HepG2 (cell line): ENCODE results near the gene ELMOD3. TPM values are rescaled to one million over a fixed set of nuclear protein-coding genes. Genes with fewer than 3 reads are reported as not detected.

Source experiments
- ATAC-seq: fragments of 200-7000 bp; cut with Tn5 transposase; 3 replicates; pipeline ENCODE4 v1.9.1; 2020; ENCODE audit warnings: mild to moderate bottlenecking, moderate library complexity
- BruUV-seq: library from RNA; stranded (reverse); fragments of 400-500 nt; replicated peaks from 2 replicates; lab custom pipeline; 2021; lab: Mats Ljungman, UMichigan
- CTCF ChIA-PET: fragments of 300-600 bp; formaldehyde crosslinking; extraction: SDS; loops from one replicate; lab custom pipeline; 2021; ENCODE audit warnings: low total read pairs, inconsistent platforms, low intra/inter-chr PET ratio; lab: Yijun Ruan, JAX
- POLR2A ChIA-PET: fragments of 350-600 bp; sonication (Branson Sonifier 250); formaldehyde crosslinking; loops from one replicate; lab custom pipeline; 2020; ENCODE audit warnings: antibody characterized with exemption, inconsistent platforms; lab: Yijun Ruan, JAX
- DNase-seq: peaks from one replicate; pipeline ENCODE4 v3.0.0-alpha.2; 2015; ENCODE audit warnings: low spot score
- FAIRE-seq: peaks from 3 replicates; lab custom pipeline; 2011; peaks lifted over from hg19 to GRCh38; lab: Jason Lieb, UNC
- H2AFZ ChIP-seq: one replicate; pipeline ENCODE4 v1.6.1; 2011; ENCODE audit warnings: low read length, inconsistent platforms
- H3K27ac ChIP-seq: fragments of 300-600 bp; 3 replicates; pipeline ENCODE4 v1.8.0; 2011; ENCODE audit warnings: mixed run types, mild to moderate bottlenecking, mixed read lengths, low read length, inconsistent platforms; ENCODE audit not compliant: insufficient read depth; ENCODE audit errors: extremely low read length
- H3K27me3 ChIP-seq, 2 experiments: fragments of 200-600 bp in 1 of 2; 2 replicates in 1 of 2; 3 replicates in 1 of 2; pipeline versions ENCODE4 v1.6.0 to v1.8.0; 2011; ENCODE audit warnings: low read length in 2 of 2, mild to moderate bottlenecking in 2 of 2, moderate library complexity in 2 of 2, inconsistent platforms in 1 of 2; ENCODE audit not compliant: insufficient read depth in 2 of 2, control insufficient read depth in 1 of 2
- H3K36me3 ChIP-seq, 2 experiments: fragments of 200-600 bp in 1 of 2; replicated peaks in 1 of 2; 2 replicates in 1 of 2; 3 replicates in 1 of 2; pipeline versions ENCODE4 v1.5.1 to v1.8.0; 2011; ENCODE audit warnings: low read length in 2 of 2, inconsistent platforms in 1 of 2; ENCODE audit not compliant: insufficient read depth in 2 of 2, control insufficient read depth in 1 of 2
- H3K4me1 ChIP-seq: 2 replicates; pipeline ENCODE4 v1.5.1; 2012; ENCODE audit warnings: low read length, inconsistent platforms; ENCODE audit not compliant: insufficient read depth
- H3K4me2 ChIP-seq: 2 replicates; pipeline ENCODE4 v1.6.0; 2011; ENCODE audit warnings: low read depth, low read length, inconsistent platforms
- H3K4me3 ChIP-seq, 3 experiments: fragments of 200-600 bp in 1 of 3; sonication (generic), shearing (Covaris generic) in 1 of 3; replicated peaks in 1 of 3; 2 replicates each; pipeline ENCODE4 v1.5.1; 2011 to 2016; ENCODE audit warnings: low read length in 3 of 3, inconsistent platforms in 2 of 3, low read depth in 2 of 3, mild to moderate bottlenecking in 2 of 3, control low read depth in 1 of 3, mixed read lengths in 1 of 3; ENCODE audit not compliant: insufficient read depth in 1 of 3
- H3K79me2 ChIP-seq: one replicate; pipeline ENCODE4 v1.6.1; 2011; ENCODE audit warnings: low read length, inconsistent platforms; ENCODE audit not compliant: insufficient read depth
- H3K9ac ChIP-seq: 2 replicates; pipeline ENCODE4 v1.6.0; 2011; ENCODE audit warnings: mild to moderate bottlenecking, low read depth, low read length, inconsistent platforms; ENCODE audit not compliant: insufficient read depth
- H3K9me3 ChIP-seq: 2 replicates; pipeline ENCODE4 v1.5.1; 2012; ENCODE audit warnings: mild to moderate bottlenecking, low read length
- H4K20me1 ChIP-seq: 2 replicates; pipeline ENCODE4 v1.6.0; 2011; ENCODE audit warnings: inconsistent platforms, mild to moderate bottlenecking, low read length, moderate library complexity; ENCODE audit not compliant: insufficient read depth
- KDM5B ChIP-seq: sonication (generic); formaldehyde crosslinking; IDR thresholded peaks from 2 replicates; pipeline ENCODE4 v1.4.0; 2020; ENCODE audit warnings: missing genetic modification reagents, mild to moderate bottlenecking, borderline replicate concordance
- MAFK ChIP-seq, 2 experiments: IDR thresholded peaks in 1 of 2; conservative IDR thresholded peaks in 1 of 2; 2 replicates each; pipeline ENCODE4 v1.6.1; 2011; ENCODE audit warnings: improper control_type of control experiment in 2 of 2, low read length in 2 of 2
- MLLT10 ChIP-seq: sonication (generic); formaldehyde crosslinking; IDR thresholded peaks from 2 replicates; pipeline ENCODE4 v1.4.0; 2020; ENCODE audit warnings: missing genetic modification reagents
- SMC3 ChIP-seq: IDR thresholded peaks from 2 replicates; pipeline ENCODE4 v1.6.1; 2011; ENCODE audit warnings: low read length, improper control_type of control experiment
- TOPORS ChIP-seq: sonication (generic); formaldehyde crosslinking; IDR thresholded peaks from 2 replicates; pipeline ENCODE4 v1.8.0; 2023; ENCODE audit warnings: mild to moderate bottlenecking, missing genetic modification reagents
- ZMYM3 ChIP-seq: sonication (generic); formaldehyde crosslinking; IDR thresholded peaks from 2 replicates; pipeline ENCODE4 v1.5.1; 2020; ENCODE audit warnings: mild to moderate bottlenecking, missing genetic modification reagents
- ZNF292 ChIP-seq: sonication (generic); formaldehyde crosslinking; IDR thresholded peaks from 2 replicates; pipeline ENCODE4 v1.8.1; 2022; ENCODE audit warnings: mild to moderate bottlenecking, low read depth, missing genetic modification reagents, borderline replicate concordance
- ZNF33A ChIP-seq: sonication (generic); formaldehyde crosslinking; IDR thresholded peaks from 2 replicates; pipeline ENCODE4 v1.5.1; 2020; ENCODE audit warnings: missing genetic modification reagents, mild to moderate bottlenecking, moderate library complexity, borderline replicate concordance
- ZNF446 ChIP-seq: sonication (generic); formaldehyde crosslinking; IDR thresholded peaks from 2 replicates; pipeline ENCODE4 v1.5.0; 2020; ENCODE audit warnings: mild to moderate bottlenecking, missing genetic modification reagents
- ZNF7 ChIP-seq: IDR thresholded peaks from 2 replicates; pipeline ENCODE4 v1.6.1; 2016; ENCODE audit warnings: missing biosample characterization, missing genetic modification reagents
- WGBS: methylation state at CpG from one replicate; pipeline ENCODE4 v1.1.6; 2017; ENCODE audit warnings: low lambda C conversion rate; 5-methylcytosine and 5-hydroxymethylcytosine counted together
- in situ Hi-C: cut with HindIII; loops from 2 replicates; pipeline ENCODE4 v1.10.0; 2017; ENCODE audit warnings: low pct_unique_long_range_greater_than_20kb; ENCODE audit not compliant: extremely low pct_ligation_motif_present
- intact Hi-C: fragments of 100-400 bp; cut with micrococcal nuclease; formaldehyde crosslinking; loops from one replicate; pipeline ENCODE4 v1.10.0; 2022; ENCODE audit not compliant: unreplicated experiment
- polyA plus RNA-seq, 8 experiments: library from polyadenylated mRNA; depleted of rRNA in 3 of 8; stranded (reverse) in 7 of 8; unstranded in 1 of 8; fragments of >200 nt; fragmentation: Illumina TruSeq in 4 of 8; extraction: Trizol in 4 of 8; gene quantifications; 2 replicates each; pipeline versions ENCODE4 v1.2.1 to v1.2.3, GENCODE V29; 2011 to 2016; ENCODE audit warnings: low read depth in 4 of 8, missing spikeins in 1 of 8, mixed read lengths in 1 of 8; ENCODE audit not compliant: insufficient read depth in 1 of 8
- total RNA-seq, 5 experiments: library from RNA; depleted of rRNA; stranded (reverse); fragments of >200 nt; fragmentation: Illumina TruSeq; extraction: Trizol; gene quantifications; 2 replicates each; pipeline ENCODE4 v1.2.3, GENCODE V29; 2016; ENCODE audit warnings: low read depth in 1 of 5
- TF ChIP-seq, protein P1 (sequence below): sonication (generic); formaldehyde crosslinking; IDR thresholded peaks from 2 replicates; pipeline ENCODE4 v1.4.0; 2020; ENCODE audit warnings: missing genetic modification reagents, borderline replicate concordance
- TF ChIP-seq, protein P2 (sequence below): sonication (generic); formaldehyde crosslinking; IDR thresholded peaks from 2 replicates; pipeline ENCODE4 v1.4.0; 2020; ENCODE audit warnings: low read depth, mild to moderate bottlenecking, missing genetic modification reagents

ELMOD3 gene
- total and polyA plus RNA-seq, 2 of the 13 experiments (the other 11 are each of a cell fraction or from before 2014, with no cell fraction given), result 13.3 to 19.5 TPM

DNA sequence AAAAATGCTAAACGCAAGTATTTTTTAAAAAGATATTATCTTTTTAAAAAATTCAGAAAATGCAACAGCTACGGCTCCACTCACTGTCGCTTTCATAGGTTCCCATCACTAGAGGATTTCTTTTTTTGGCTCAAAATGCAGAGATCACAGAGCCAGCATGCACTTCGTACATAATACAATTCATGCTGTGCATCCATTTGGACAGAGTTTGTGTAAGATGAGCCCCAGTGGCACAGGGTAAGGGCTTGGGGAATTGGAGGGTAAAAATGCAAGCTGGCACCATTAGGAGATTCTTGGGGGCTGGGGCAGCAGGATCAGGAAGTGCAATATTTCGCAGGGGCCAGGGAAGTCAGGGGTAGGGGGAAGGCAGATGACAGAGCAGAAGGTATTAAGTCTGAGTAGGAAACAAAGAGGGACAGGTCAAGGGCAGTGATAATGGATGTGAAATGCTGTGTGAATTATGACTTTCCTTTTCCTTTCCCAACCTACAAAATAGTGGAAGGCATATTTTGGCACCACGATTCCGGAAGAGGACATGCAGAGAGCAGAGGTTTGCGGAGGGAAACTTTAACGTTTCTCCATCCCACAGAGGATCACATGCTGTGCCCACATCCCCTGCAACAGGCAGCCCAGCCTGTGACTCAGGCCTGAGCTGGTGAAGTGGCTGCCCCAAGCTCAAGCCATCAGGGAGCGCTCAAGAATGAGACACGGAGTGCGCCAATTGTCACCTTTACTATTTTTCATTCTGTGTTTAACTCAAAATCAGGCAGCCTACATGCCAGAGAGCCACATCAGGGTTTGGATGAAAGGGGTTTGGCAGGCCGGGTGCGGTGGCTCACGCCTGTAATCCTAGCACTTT lies 50.9 kb downstream of the ELMOD3 start:
- intact Hi-C loops, result loop anchor here (2.0 kb wide), 1 partner anchor 15 kb away; no protein-coding TSS in a partner anchor
- Histone ChIP-seq H3K4me1 (peaks cover 38% of the 10 kb centered on the region), H3K9me3 (no peaks in the 10 kb centered on the region), H3K27ac (no peak overlapping the region), H4K20me1 (no peaks in the 10 kb centered on the region), H2AFZ (peak overlapping the region; percentile 10), H3K4me2 (peak overlapping the region; percentile 69), H3K27me3 (no peaks in the 10 kb centered on the region), H3K4me3 (peak overlapping the region in 1 of 3 experiments; percentile 27; a peak in 3 of 6 replicates), H3K79me2 (no peaks in the 10 kb centered on the region), H3K36me3 (no peaks in the 10 kb centered on the region), H3K9ac (0 out of 2 replicates have a peak overlapping the region, but pooled peaks have one; percentile 13)
- 21% methylated on average over 15 of the region's 15 CpGs for WGBS
- POLR2A ChIA-PET, result interaction anchor here (1.2 to 1.6 kb wide), 3 partner anchors 13 to 133 kb away, joined by 3 to 5 read pairs (median 5); partner anchors contain the start of genes MAT2A and SH2D6
- peak; percentile 46 for ATAC-seq
- DNase-seq, result no peak
- BruUV-seq, result no TSS peak
- peak; percentile 61 for FAIRE-seq
- in situ Hi-C loops, result no loop called here
- CTCF ChIA-PET, result no interaction called here
- TF ChIP-seq KDM5B (CRISPR knock-in tag) (0 out of 2 replicates have a peak, but pooled peaks have one; percentile 58), MAFK (conservative IDR thresholded peaks at IDR 0.05 in 1 of 2, IDR thresholded peaks at IDR 0.05 in 1 of 2; ENCODE audit: low read length in 2 of 2) (peak; percentile 20 to 43; a peak in 2 of 4 replicates), ZNF7 (CRISPR knock-in tag) (0 out of 2 replicates have a peak, but pooled peaks have one; percentile 5), ZNF292 (peak; percentile 46; the same call in 1 of the 2 replicates), MLLT10 (CRISPR knock-in tag) (no peak), ZMYM3 (CRISPR knock-in tag) (peak; percentile 30; the same call in 1 of the 2 replicates), TOPORS (CRISPR knock-in tag) (peak; percentile 53; the same call in 1 of the 2 replicates), ZNF33A (CRISPR knock-in tag) (no peak), SMC3 (no peak), ZNF446 (CRISPR knock-in tag) (no peak)
- TF ChIP-seq, protein P1, sequence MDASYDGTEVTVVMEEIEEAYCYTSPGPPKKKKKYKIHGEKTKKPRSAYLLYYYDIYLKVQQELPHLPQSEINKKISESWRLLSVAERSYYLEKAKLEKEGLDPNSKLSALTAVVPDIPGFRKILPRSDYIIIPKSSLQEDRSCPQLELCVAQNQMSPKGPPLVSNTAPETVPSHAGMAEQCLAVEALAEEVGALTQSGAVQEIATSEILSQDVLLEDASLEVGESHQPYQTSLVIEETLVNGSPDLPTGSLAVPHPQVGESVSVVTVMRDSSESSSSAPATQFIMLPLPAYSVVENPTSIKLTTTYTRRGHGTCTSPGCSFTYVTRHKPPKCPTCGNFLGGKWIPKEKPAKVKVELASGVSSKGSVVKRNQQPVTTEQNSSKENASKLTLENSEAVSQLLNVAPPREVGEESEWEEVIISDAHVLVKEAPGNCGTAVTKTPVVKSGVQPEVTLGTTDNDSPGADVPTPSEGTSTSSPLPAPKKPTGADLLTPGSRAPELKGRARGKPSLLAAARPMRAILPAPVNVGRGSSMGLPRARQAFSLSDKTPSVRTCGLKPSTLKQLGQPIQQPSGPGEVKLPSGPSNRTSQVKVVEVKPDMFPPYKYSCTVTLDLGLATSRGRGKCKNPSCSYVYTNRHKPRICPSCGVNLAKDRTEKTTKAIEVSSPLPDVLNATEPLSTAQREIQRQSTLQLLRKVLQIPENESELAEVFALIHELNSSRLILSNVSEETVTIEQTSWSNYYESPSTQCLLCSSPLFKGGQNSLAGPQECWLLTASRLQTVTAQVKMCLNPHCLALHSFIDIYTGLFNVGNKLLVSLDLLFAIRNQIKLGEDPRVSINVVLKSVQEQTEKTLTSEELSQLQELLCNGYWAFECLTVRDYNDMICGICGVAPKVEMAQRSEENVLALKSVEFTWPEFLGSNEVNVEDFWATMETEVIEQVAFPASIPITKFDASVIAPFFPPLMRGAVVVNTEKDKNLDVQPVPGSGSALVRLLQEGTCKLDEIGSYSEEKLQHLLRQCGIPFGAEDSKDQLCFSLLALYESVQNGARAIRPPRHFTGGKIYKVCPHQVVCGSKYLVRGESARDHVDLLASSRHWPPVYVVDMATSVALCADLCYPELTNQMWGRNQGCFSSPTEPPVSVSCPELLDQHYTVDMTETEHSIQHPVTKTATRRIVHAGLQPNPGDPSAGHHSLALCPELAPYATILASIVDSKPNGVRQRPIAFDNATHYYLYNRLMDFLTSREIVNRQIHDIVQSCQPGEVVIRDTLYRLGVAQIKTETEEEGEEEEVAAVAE (CRISPR knock-in tag), result no peak
- TF ChIP-seq, protein P2, sequence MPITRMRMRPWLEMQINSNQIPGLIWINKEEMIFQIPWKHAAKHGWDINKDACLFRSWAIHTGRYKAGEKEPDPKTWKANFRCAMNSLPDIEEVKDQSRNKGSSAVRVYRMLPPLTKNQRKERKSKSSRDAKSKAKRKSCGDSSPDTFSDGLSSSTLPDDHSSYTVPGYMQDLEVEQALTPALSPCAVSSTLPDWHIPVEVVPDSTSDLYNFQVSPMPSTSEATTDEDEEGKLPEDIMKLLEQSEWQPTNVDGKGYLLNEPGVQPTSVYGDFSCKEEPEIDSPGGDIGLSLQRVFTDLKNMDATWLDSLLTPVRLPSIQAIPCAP (CRISPR knock-in tag), result no peak
